SK-N-SH treated with all-trans-retinoic acid at 6 μM for 48 hours (cell line): ENCODE measurements around the gene GPM6B.

Source experiments
- PATZ1 ChIP-seq: fragments of 250-450 bp; sonication (Bioruptor Pico); IDR thresholded peaks from 2 replicates; pipeline ENCODE4 v1.8.0; 2020; ENCODE audit warnings: mild to moderate bottlenecking, moderate library complexity, borderline replicate concordance
- ZFP3 ChIP-seq: fragments of 250-450 bp; sonication (Bioruptor Pico); IDR thresholded peaks from 2 replicates; pipeline ENCODE4 v1.5.0; 2020; ENCODE audit warnings: mild to moderate bottlenecking, moderate library complexity

- no peak for TF ChIP-seq ZFP3 (CRISPR knock-in tag)
- no peak for TF ChIP-seq PATZ1 (CRISPR knock-in tag)
These were observed 37.1 kb upstream of the GPM6B start for GRCh38 chrX:13854003-13854402.
